ENCODE measurements around the gene PGPEP1. TPM values are rescaled to one million over a fixed set of nuclear protein-coding genes. Genes with fewer than 3 reads are reported as not detected.

PGPEP1 gene
- total RNA-seq, 1 experiment from 2014 or later = 11.4 TPM

DNA sequence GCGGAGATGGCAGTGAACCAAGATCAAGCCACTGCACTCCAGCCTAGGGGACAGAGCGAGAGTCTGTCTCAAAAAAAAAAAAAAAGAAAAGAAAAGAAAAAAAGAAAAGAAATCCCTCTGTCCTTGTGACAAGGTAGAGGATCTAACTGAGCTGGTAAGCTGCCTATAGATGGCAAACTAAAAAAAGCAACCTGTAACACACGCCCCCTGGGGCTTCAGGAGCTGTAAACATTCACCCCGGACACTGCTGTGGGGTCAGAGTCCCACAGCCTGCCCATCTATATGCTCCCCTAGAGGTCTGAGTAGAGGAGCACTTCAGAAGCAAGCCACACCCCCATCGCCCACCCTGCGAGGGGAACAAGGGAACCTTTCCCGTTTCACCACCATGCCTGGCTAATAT lies 4.3 kb upstream of the PGPEP1 start:
- H2AFZ ChIP-seq (ENCODE audit: low read length) = no peak overlapping the region
- H3K4me3 ChIP-seq (ENCODE audit: low read length) = no peak overlapping the region
- intact Hi-C loops (cut with micrococcal nuclease) = no loop called here
- CTCF ChIA-PET = no interaction called here
- H3K9me3 ChIP-seq (ENCODE audit: low read length) = no peaks in the 10 kb centered on the region
- H3K27me3 ChIP-seq (ENCODE audit: low read length) = no peaks in the 10 kb centered on the region
- H3K36me3 ChIP-seq (ENCODE audit: low read depth, low read length) = no peaks in the 10 kb centered on the region
- H4K20me1 ChIP-seq (ENCODE audit: low read length) = no peaks in the 10 kb centered on the region
- DNase-seq (no peak), ATAC-seq (no peak)
- TF ChIP-seq CTCF (conservative IDR thresholded peaks at IDR 0.05; ENCODE audit: low read depth, low read length) = no peak
- no peak for TF ChIP-seq EZH2phosphoT487 (IDR thresholded peaks at IDR 0.05; ENCODE audit: borderline replicate concordance, low read length)
- no peak for TF ChIP-seq EZH2 (IDR thresholded peaks at IDR 0.05; ENCODE audit: low read length, unreplicated experiment)
- H3K79me2 ChIP-seq (ENCODE audit: low read length) = no peaks in the 10 kb centered on the region
- POLR2A ChIA-PET (ENCODE audit: unreplicated experiment) = no interaction called here
- H3K4me1 ChIP-seq (ENCODE audit: insufficient read depth, low read length) = peaks cover 8% of the 10 kb centered on the region
- BruUV-seq (replicated peaks) = no TSS peak
- H3K9ac ChIP-seq (ENCODE audit: low read length) = no peak overlapping the region
- no peaks in the 10 kb centered on the region for H3K9me2 ChIP-seq (replicated peaks; ENCODE audit: low read length)
- no peak overlapping the region for H3K27ac ChIP-seq (ENCODE audit: low read length)
- no peaks in the 10 kb centered on the region for H3F3A ChIP-seq (ENCODE audit: low read length, unreplicated experiment)
- H3K4me2 ChIP-seq (ENCODE audit: low read length) = no peak overlapping the region

GRCh38 chr19:18338541-18338940 lies 1.9 kb upstream of the PGPEP1 start:
- TF ChIP-seq CTCF (conservative IDR thresholded peaks at IDR 0.05; ENCODE audit: low read depth, low read length) (no peak), EZH2 (IDR thresholded peaks at IDR 0.05; ENCODE audit: low read length, unreplicated experiment) (no peak), EZH2phosphoT487 (IDR thresholded peaks at IDR 0.05; ENCODE audit: borderline replicate concordance, low read length) (no peak)
- Histone ChIP-seq H3K79me2 (ENCODE audit: low read length) (no peaks in the 10 kb centered on the region), H3K9me2 (replicated peaks; ENCODE audit: low read length) (no peaks in the 10 kb centered on the region), H2AFZ (ENCODE audit: low read length) (no peak overlapping the region), H3K4me1 (ENCODE audit: insufficient read depth, low read length) (peaks cover 16% of the 10 kb centered on the region), H3K9me3 (ENCODE audit: low read length) (no peaks in the 10 kb centered on the region), H3K36me3 (ENCODE audit: low read depth, low read length) (no peaks in the 10 kb centered on the region), H3K4me3 (ENCODE audit: low read length) (no peak overlapping the region), H3K4me2 (ENCODE audit: low read length) (no peak overlapping the region), H3K9ac (ENCODE audit: low read length) (no peak overlapping the region), H3F3A (ENCODE audit: low read length, unreplicated experiment) (no peaks in the 10 kb centered on the region), H4K20me1 (ENCODE audit: low read length) (no peaks in the 10 kb centered on the region), H3K27me3 (ENCODE audit: low read length) (no peaks in the 10 kb centered on the region), H3K27ac (ENCODE audit: low read length) (no peak overlapping the region)
- POLR2A ChIA-PET (ENCODE audit: unreplicated experiment) = no interaction called here
- DNase-seq (no peak), ATAC-seq (no peak)
- intact Hi-C loops (cut with micrococcal nuclease) = no loop called here
- CTCF ChIA-PET = interaction anchor here (0.7 to 0.8 kb wide), 2 partner anchors 10 to 78 kb away, joined by 12 to 15 read pairs; no protein-coding TSS in a partner anchor
- no TSS peak for BruUV-seq (replicated peaks)

- no peaks in the 10 kb centered on the region for H3K36me3 ChIP-seq (ENCODE audit: low read depth, low read length)
- no peaks in the 10 kb centered on the region for H3K27me3 ChIP-seq (ENCODE audit: low read length)
- H3F3A ChIP-seq (ENCODE audit: low read length, unreplicated experiment) = no peaks in the 10 kb centered on the region
- H3K9me2 ChIP-seq (replicated peaks; ENCODE audit: low read length) = no peaks in the 10 kb centered on the region
- H3K9ac ChIP-seq (ENCODE audit: low read length) = peak overlapping the region; percentile 11; the same call in 1 of the 2 replicates
- peak overlapping the region; percentile 72 for H2AFZ ChIP-seq (ENCODE audit: low read length)
- H3K4me2 ChIP-seq (ENCODE audit: low read length) = peak overlapping the region; percentile 91
- CTCF ChIA-PET = interaction anchor here (0.5 to 1.1 kb wide), 5 partner anchors 11 to 77 kb away, joined by 3 to 8 read pairs (median 3); no protein-coding TSS in a partner anchor
- no peaks in the 10 kb centered on the region for H3K9me3 ChIP-seq (ENCODE audit: low read length)
- ATAC-seq = peak; percentile 59
- H3K4me1 ChIP-seq (ENCODE audit: insufficient read depth, low read length) = peaks cover 24% of the 10 kb centered on the region
- peak overlapping the region; percentile 85 for H3K4me3 ChIP-seq (ENCODE audit: low read length)
- POLR2A ChIA-PET (ENCODE audit: unreplicated experiment) = interaction anchor here (0.5 kb wide), 1 partner anchor 9 kb away, joined by 14 read pairs; no protein-coding TSS in a partner anchor
- BruUV-seq (replicated peaks) = no TSS peak
- TF ChIP-seq EZH2 (IDR thresholded peaks at IDR 0.05; ENCODE audit: low read length, unreplicated experiment) = no peak
- peak; percentile 48 for TF ChIP-seq CTCF (conservative IDR thresholded peaks at IDR 0.05; ENCODE audit: low read depth, low read length)
- DNase-seq = peak; percentile 28
- no peak overlapping the region for H3K27ac ChIP-seq (ENCODE audit: low read length)
- H4K20me1 ChIP-seq (ENCODE audit: low read length) = no peaks in the 10 kb centered on the region
- intact Hi-C loops (cut with micrococcal nuclease) = no loop called here
- no peaks in the 10 kb centered on the region for H3K79me2 ChIP-seq (ENCODE audit: low read length)
Measured at GRCh38 chr19:18339723-18340122, 675 bp upstream of the PGPEP1 start.
